HK-2 (cell line): ENCODE data around the gene CBFA2T2.
"Not testable (repeated sequence)": the region's sequence is repeated elsewhere in the genome, so short reads cannot be mapped to it uniquely, and the experiment has no call there.

Experiments
- DNase-seq: peaks from one replicate; pipeline ENCODE4 v3.0.0-alpha.2; 2018; ENCODE audit not compliant: unreplicated experiment

The CBFA2T2 gene

GRCh38 chr20:33622705-33623365 lies 132.9 kb downstream of the CBFA2T2 start:
- no peak for DNase-seq

- no peak for DNase-seq
Measured at GRCh38 chr20:33624399-33624798, 134.5 kb downstream of the CBFA2T2 start.

- no peak for DNase-seq
Measured at GRCh38 chr20:33626190-33626589, 136.3 kb downstream of the CBFA2T2 start.

- DNase-seq = no peak
Measured at GRCh38 chr20:33627577-33628216, 137.8 kb downstream of the CBFA2T2 start.

- DNase-seq = no peak
Measured at GRCh38 chr20:33629533-33629932, 139.6 kb downstream of the CBFA2T2 start.

GRCh38 chr20:33629979-33630378 lies 140.1 kb downstream of the CBFA2T2 start:
- no peak for DNase-seq

- DNase-seq = no peak
Measured at GRCh38 chr20:33630507-33630906, 140.6 kb downstream of the CBFA2T2 start.

GRCh38 chr20:33631910-33632309 lies 142.0 kb downstream of the CBFA2T2 start:
- DNase-seq = not testable (repeated sequence)

GRCh38 chr20:33635341-33635740 lies 145.4 kb downstream of the CBFA2T2 start:
- DNase-seq = no peak

- no peak for DNase-seq
Measured at GRCh38 chr20:33636776-33637175, 146.9 kb downstream of the CBFA2T2 start.

GRCh38 chr20:33640287-33640686 lies 150.4 kb downstream of the CBFA2T2 start:
- DNase-seq = no peak

GRCh38 chr20:33644313-33645071 lies 154.6 kb downstream of the CBFA2T2 start:
- no peak for DNase-seq

GRCh38 chr20:33645072-33645358 lies 155.1 kb downstream of the CBFA2T2 start:
- no peak for DNase-seq

- no peak for DNase-seq
Measured at GRCh38 chr20:33645396-33645795, 155.5 kb downstream of the CBFA2T2 start.

- no peak for DNase-seq
Measured at GRCh38 chr20:33646191-33646590, 156.3 kb downstream of the CBFA2T2 start.

GRCh38 chr20:33646959-33647602 lies 157.2 kb downstream of the CBFA2T2 start:
- DNase-seq = not testable (repeated sequence)

GRCh38 chr20:33647603-33648395 lies 157.9 kb downstream of the CBFA2T2 start:
- no peak for DNase-seq

- no peak for DNase-seq
Measured at GRCh38 chr20:33648396-33649004, 158.6 kb downstream of the CBFA2T2 start.

- DNase-seq = no peak
Measured at GRCh38 chr20:33649201-33649681, 159.3 kb downstream of the CBFA2T2 start.

GRCh38 chr20:33650111-33650752 lies 160.3 kb downstream of the CBFA2T2 start:
- DNase-seq = no peak
